Neural progenitor cell (in vitro differentiated cells): Measurements from ENCODE around the gene ERBB4.

Experiments
- EZH2 ChIP-seq: fragments of 200-600 bp; sonication (generic); IDR thresholded peaks from 2 replicates; pipeline ENCODE4 v1.6.1; 2017; ENCODE audit warnings: antibody characterized with exemption, mild to moderate bottlenecking, moderate library complexity
- EZH2phosphoT487 ChIP-seq: fragments of 200-600 bp; sonication (generic); IDR thresholded peaks from 2 replicates; pipeline ENCODE4 v1.6.1; 2017; ENCODE audit warnings: antibody characterized with exemption
- TF ChIP-seq, protein P1 (sequence below): fragments of 200-600 bp; sonication (generic); IDR thresholded peaks from 2 replicates; pipeline ENCODE4 v1.5.1; 2017; ENCODE audit warnings: antibody characterized with exemption, mild to moderate bottlenecking

DNA sequence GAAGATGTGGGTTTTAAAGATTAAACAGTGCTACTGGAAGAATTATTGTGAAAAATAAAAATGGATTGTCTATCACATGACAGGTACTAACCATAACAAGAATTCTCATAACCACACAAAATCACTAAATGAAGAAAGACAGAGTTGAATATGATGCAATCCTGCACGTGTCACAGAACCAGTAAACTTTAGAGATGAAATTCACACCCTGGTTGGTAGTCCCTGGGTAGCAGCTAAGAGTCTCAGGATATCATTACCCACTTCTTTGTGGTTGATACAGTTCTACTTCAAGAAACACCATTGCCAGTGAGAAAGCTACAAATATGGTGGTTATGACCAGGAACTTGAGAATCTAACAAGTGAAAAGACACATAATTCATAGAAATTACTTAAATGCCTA lies 450.2 kb downstream of the ERBB4 start:
- TF ChIP-seq, protein P1, sequence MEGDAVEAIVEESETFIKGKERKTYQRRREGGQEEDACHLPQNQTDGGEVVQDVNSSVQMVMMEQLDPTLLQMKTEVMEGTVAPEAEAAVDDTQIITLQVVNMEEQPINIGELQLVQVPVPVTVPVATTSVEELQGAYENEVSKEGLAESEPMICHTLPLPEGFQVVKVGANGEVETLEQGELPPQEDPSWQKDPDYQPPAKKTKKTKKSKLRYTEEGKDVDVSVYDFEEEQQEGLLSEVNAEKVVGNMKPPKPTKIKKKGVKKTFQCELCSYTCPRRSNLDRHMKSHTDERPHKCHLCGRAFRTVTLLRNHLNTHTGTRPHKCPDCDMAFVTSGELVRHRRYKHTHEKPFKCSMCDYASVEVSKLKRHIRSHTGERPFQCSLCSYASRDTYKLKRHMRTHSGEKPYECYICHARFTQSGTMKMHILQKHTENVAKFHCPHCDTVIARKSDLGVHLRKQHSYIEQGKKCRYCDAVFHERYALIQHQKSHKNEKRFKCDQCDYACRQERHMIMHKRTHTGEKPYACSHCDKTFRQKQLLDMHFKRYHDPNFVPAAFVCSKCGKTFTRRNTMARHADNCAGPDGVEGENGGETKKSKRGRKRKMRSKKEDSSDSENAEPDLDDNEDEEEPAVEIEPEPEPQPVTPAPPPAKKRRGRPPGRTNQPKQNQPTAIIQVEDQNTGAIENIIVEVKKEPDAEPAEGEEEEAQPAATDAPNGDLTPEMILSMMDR, result no peak
- TF ChIP-seq EZH2, result no peak
- TF ChIP-seq EZH2phosphoT487, result no peak
